GM12875 (cell line): ENCODE results near the gene GTF2H4.
A peak's percentile ranks its signal among the peaks of the same experiment; 100 is the strongest.
"Not testable (repeated sequence)": the region's sequence is repeated elsewhere in the genome, so short reads cannot be mapped to it uniquely, and the experiment has no call there.

Experiments used
- H3K4me3 ChIP-seq: one replicate; pipeline ENCODE4 v1.5.1; 2011; ENCODE audit warnings: low read depth, low read length, control low read depth
- CTCF ChIP-seq: IDR thresholded peaks from 2 replicates; pipeline ENCODE4 v1.5.1; 2011; ENCODE audit warnings: low read depth, mild to moderate bottlenecking, control low read depth, inconsistent platforms, low read length, moderate library complexity, borderline replicate concordance; ENCODE audit not compliant: insufficient read depth

GTF2H4 gene

DNA sequence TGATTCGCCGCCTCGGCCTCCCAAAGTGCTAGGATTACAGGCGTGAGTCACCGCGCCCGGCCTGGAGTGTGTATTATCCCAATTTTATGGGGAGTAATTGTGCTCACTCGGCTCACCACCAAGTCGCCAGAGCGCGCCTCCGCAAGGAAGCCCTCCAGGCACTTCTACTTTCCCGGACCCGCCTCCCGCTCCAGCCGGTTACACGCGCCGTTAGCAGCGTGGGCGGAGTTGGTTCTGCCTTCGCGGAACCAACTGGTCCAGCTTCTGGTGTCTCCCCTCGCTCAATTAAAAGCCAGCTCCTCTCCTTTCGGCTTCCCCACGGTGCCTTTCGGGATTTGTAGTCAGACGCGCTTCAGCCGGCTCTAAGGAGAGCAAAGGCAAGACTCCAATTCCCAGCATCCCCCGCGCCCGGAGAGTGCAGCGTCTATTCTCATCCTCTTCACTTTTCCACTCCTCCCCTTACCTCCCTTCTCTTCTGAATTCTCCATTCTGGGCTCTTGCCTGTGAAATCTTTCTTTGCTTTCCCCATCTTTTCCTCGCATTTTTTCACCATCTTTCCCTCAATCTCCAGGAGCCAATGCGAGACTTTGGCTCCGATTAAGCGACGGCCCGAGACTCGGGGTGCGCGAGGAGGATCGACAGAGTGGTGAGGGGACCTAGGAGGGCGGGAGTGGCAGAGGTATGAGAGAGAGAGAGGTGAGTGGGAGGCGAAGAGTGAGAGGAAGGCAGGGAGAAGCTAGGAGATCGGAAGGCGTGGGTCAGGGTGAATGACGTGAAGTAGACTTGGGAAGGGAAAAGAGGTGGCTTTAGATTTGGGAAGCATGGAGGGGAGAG lies at the start of gene GTF2H4:
Gene GTF2H4, plus strand, starts transcription at position 450 of the 834 bp plus-strand sequence.
- H3K4me3 ChIP-seq: peak within 1 kb of the TSS; percentile 67
- no peak for TF ChIP-seq CTCF

- not testable (repeated sequence) for H3K4me3 ChIP-seq
Observed at GRCh38 chr6:30859726-30860125, 48.3 kb upstream of the GTF2H4 start.

- TF ChIP-seq CTCF: no peak
- no peak overlapping the region for H3K4me3 ChIP-seq
Observed at GRCh38 chr6:30861257-30862048, 46.6 kb upstream of the GTF2H4 start.

DNA sequence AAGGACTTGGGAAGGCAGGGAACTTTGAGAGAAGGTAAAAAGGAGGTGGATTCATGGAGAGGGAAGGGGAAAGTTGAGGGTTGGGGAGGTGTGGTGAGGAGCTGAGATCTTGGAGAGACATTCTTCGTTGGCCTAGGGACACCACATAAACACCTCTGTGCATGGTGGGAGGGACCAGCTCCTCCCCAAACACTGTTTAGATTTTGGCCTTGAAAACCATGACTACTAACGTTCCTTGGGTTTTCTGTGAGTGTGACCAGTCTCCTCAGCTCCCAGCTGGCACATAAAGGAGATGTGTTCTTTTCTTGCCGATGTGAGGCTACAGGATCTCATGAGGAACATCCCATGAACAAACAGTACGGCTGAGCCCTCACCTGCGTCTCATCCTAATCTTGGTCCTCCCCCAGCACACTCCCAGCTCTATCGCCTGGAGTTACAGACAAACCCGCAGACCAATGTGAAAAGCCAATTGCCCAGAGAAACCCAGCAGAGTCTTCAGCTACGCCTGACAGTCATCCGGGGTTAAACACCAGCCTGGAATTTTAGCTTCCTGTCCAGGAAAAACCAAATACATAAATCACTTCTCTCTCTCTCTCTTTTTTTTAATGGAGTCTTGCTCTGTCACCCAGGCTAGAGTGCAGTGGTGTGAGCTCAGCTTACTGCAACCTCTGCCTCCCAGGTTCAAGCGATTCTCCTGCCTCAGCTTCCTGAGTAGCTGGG lies 45.7 kb upstream of the GTF2H4 start:
- no peak overlapping the region for H3K4me3 ChIP-seq
- no peak for TF ChIP-seq CTCF

DNA sequence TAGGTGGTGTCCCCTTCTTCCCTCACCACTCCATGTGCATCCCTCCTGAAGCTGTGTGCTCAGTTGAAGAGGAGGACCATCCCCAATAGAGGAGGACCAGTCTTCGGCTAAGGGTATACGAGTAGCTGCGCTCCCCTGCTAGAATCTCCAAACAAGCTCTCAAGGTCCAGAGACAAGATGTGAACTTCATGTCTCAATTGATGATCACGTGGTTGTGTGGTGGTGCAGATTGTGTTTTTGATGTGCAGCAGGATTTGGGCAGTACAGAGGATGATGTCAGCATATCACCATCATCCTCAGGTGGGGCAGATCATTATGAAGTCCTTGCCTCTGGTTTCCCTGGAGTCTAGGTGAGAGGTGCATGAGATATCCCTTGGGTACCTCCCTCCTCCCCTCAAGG lies 43.7 kb upstream of the GTF2H4 start:
- no peak for TF ChIP-seq CTCF

GRCh38 chr6:30869241-30869749 lies 38.7 kb upstream of the GTF2H4 start:
- not testable (repeated sequence) for H3K4me3 ChIP-seq

More for the DNA sequence above, 43.7 kb upstream of the GTF2H4 start:
- no peak overlapping the region for H3K4me3 ChIP-seq

GRCh38 chr6:30870546-30870945 lies 37.5 kb upstream of the GTF2H4 start:
- H3K4me3 ChIP-seq: no peak overlapping the region
- TF ChIP-seq CTCF: no peak
